Suprapubic skin (tissue), 3 donors: ENCODE measurements around the gene CLEC2D.

Experiments used
- POLR2A ChIP-seq, 2 donors: fragments of 450-650 bp; IDR thresholded peaks; one replicate each; pipeline ENCODE4 v1.6.1; 2017; ENCODE audit warnings: antibody characterized with exemption in 2 of 2, mild to moderate bottlenecking in 2 of 2, moderate library complexity in 2 of 2
- TF ChIP-seq, protein P1 (sequence below), 2 donors: fragments of 200-600 bp in 1 of 2; fragments of 450-650 bp in 1 of 2; sonication (generic) in 1 of 2; IDR thresholded peaks; one replicate each; pipeline ENCODE4 v1.5.1; 2016 to 2019; ENCODE audit warnings: antibody characterized with exemption in 2 of 2, mild to moderate bottlenecking in 1 of 2, moderate library complexity in 1 of 2

- TF ChIP-seq POLR2A (IDR thresholded peaks at IDR 0.05) = no peak
- TF ChIP-seq, protein P1, sequence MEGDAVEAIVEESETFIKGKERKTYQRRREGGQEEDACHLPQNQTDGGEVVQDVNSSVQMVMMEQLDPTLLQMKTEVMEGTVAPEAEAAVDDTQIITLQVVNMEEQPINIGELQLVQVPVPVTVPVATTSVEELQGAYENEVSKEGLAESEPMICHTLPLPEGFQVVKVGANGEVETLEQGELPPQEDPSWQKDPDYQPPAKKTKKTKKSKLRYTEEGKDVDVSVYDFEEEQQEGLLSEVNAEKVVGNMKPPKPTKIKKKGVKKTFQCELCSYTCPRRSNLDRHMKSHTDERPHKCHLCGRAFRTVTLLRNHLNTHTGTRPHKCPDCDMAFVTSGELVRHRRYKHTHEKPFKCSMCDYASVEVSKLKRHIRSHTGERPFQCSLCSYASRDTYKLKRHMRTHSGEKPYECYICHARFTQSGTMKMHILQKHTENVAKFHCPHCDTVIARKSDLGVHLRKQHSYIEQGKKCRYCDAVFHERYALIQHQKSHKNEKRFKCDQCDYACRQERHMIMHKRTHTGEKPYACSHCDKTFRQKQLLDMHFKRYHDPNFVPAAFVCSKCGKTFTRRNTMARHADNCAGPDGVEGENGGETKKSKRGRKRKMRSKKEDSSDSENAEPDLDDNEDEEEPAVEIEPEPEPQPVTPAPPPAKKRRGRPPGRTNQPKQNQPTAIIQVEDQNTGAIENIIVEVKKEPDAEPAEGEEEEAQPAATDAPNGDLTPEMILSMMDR (IDR thresholded peaks at IDR 0.05) = peak; percentile 58 to 62
These were observed 35.2 kb upstream of the CLEC2D start for GRCh38 chr12:9634177-9634803.
